Nephron (organoid): ENCODE measurements around the gene FCN2.

Experiments
- H3K27ac Mint-ChIP-seq, 3 experiments: 2 replicates each; pipeline ENCODE4 v1.8.0; 2020; ENCODE audit warnings: mixed read lengths in 3 of 3, mild to moderate bottlenecking in 2 of 3, moderate library complexity in 1 of 3
- H3K27me3 Mint-ChIP-seq: 2 replicates; pipeline ENCODE4 v1.8.0; 2021; ENCODE audit warnings: low read depth, mild to moderate bottlenecking, moderate library complexity, mixed read lengths
- H3K36me3 Mint-ChIP-seq: 2 replicates; pipeline ENCODE4 v1.8.0; 2020; ENCODE audit warnings: low read depth, mixed read lengths
- H3K4me1 Mint-ChIP-seq: 2 replicates; pipeline ENCODE4 v1.8.0; 2020; ENCODE audit warnings: mixed read lengths
- H3K4me3 Mint-ChIP-seq, 3 experiments: 2 replicates each; pipeline ENCODE4 v1.8.0; 2020; ENCODE audit warnings: mild to moderate bottlenecking in 3 of 3, mixed read lengths in 3 of 3, moderate library complexity in 2 of 3
- H3K9me3 Mint-ChIP-seq: 2 replicates; pipeline ENCODE4 v1.8.0; 2020; ENCODE audit warnings: mixed read lengths
- TF ChIP-seq, protein P1 (sequence below), 3 experiments: fragments of 200-600 bp; sonication (generic); IDR thresholded peaks; one replicate each; pipeline ENCODE4 v1.5.0; 2021; ENCODE audit warnings: antibody characterized with exemption in 3 of 3; ENCODE audit not compliant: unreplicated experiment in 3 of 3

Gene FCN2

DNA sequence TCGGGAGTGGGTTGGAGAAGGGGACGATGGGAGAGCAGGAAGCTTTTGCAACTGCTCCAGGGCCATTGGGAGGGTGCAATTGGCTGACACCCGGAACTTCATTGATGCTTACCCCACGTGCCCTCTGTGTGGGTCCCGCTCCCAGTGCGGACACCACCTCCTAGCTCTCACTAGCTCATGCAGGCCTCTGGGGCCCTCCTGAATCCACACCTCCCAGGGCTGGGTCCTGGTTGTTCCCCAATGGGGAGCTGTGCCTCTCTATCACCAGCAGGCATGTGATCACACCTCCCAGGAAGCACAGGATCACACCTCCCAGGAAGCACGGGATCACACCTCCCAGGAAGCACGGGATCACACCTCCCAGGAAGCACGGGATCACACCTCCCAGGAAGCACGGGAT is 32.1 kb upstream of the FCN2 start:
- H3K4me3 Mint-ChIP-seq: no peak overlapping the region
- TF ChIP-seq, protein P1, sequence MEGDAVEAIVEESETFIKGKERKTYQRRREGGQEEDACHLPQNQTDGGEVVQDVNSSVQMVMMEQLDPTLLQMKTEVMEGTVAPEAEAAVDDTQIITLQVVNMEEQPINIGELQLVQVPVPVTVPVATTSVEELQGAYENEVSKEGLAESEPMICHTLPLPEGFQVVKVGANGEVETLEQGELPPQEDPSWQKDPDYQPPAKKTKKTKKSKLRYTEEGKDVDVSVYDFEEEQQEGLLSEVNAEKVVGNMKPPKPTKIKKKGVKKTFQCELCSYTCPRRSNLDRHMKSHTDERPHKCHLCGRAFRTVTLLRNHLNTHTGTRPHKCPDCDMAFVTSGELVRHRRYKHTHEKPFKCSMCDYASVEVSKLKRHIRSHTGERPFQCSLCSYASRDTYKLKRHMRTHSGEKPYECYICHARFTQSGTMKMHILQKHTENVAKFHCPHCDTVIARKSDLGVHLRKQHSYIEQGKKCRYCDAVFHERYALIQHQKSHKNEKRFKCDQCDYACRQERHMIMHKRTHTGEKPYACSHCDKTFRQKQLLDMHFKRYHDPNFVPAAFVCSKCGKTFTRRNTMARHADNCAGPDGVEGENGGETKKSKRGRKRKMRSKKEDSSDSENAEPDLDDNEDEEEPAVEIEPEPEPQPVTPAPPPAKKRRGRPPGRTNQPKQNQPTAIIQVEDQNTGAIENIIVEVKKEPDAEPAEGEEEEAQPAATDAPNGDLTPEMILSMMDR (IDR thresholded peaks at IDR 0.05; ENCODE audit: unreplicated experiment in 3 of 3): no peak
- H3K27ac Mint-ChIP-seq: no peak overlapping the region

DNA sequence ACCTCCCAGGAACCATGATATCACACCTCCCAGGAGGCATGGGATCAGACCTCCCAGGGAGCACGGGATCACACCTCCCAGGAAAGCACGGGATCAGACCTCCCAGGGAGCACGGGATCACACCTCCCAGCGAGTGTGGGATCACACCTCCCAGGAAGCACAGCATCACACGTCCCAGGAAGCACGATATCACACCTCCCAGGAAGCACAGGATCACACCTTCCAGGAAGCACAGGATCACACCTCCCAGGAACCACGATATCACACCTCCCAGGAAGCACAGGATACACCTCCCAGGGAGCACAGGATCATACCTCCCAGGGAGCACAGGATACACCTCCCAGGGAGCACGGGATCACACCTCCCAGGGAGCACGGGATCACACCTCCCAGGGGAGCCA is 30.0 kb upstream of the FCN2 start:
- Mint-ChIP-seq H3K9me3 (no peaks in the 10 kb centered on the region), H3K27ac (no peak overlapping the region), H3K36me3 (no peaks in the 10 kb centered on the region), H3K4me1 (no peaks in the 10 kb centered on the region), H3K27me3 (no peaks in the 10 kb centered on the region), H3K4me3 (no peak overlapping the region)
- TF ChIP-seq, protein P1 (IDR thresholded peaks at IDR 0.05; ENCODE audit: unreplicated experiment in 3 of 3): no peak

More for the DNA sequence above, 32.1 kb upstream of the FCN2 start:
- Mint-ChIP-seq H3K36me3 (peaks cover 10% of the 10 kb centered on the region), H3K9me3 (no peaks in the 10 kb centered on the region), H3K4me1 (no peaks in the 10 kb centered on the region), H3K27me3 (no peaks in the 10 kb centered on the region)

DNA sequence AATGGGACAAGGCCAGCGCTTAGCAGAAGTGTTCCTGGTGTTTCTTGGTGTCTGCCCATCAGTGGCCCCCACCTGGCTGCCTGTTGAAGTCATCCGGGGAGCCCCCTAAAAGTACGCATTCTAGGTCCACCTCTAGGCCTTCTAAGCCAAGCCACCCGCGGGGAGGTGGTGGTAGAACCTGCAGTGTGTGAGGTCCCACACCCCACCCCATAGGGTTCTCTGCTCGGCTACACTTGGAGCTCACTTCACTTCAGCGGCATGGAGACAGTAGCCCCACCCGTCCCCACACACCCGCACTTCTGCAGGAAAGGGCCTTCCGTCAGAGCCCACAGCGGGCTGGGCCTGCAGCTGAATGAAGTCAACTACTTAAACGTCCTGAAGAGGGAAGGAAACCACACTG is 29.6 kb upstream of the FCN2 start:
- TF ChIP-seq, protein P1 (IDR thresholded peaks at IDR 0.05; ENCODE audit: unreplicated experiment in 3 of 3): no peak
- H3K4me1 Mint-ChIP-seq: no peaks in the 10 kb centered on the region
- H3K4me3 Mint-ChIP-seq: no peak overlapping the region
- H3K36me3 Mint-ChIP-seq: no peaks in the 10 kb centered on the region
- no peaks in the 10 kb centered on the region for H3K27me3 Mint-ChIP-seq
- no peak overlapping the region for H3K27ac Mint-ChIP-seq
- H3K9me3 Mint-ChIP-seq: no peaks in the 10 kb centered on the region

DNA sequence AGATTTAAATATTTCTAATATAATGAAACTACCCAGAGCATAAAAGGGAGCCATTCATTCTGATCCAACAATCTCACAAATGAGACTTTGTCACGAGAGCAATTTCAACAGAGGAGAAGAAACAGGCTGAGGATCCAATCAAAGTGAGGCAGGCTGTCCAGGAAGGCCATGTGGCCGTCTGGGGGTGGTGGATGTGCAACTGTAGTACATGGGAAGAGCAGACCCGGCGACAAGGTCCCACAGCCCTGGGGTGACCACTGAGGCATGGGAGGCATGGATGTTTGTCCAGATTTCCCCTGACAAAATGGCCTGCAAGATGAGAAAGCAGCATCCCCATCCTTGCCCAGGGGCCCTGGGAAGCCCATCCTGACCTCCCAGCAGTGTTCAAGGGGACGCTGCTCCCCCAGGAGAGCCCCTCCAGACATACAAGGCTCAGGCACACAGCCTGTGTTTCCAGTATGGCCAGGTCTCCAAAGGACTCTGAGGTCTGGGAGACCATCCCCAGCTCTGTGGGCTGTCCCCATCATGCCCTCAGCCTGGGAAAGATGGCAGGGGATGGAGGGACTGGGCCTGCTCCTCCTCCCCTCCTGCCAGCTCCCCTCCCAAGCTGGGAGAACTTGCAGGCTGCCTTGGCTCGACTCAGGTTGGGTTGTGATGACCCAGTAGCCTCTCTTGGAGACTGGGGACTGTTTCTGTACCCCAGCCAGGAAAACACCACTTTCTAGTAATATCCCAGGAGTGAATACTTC is 27.5 kb upstream of the FCN2 start:
- Mint-ChIP-seq H3K4me3 (no peak overlapping the region), H3K27me3 (peaks cover 12% of the 10 kb centered on the region), H3K36me3 (no peaks in the 10 kb centered on the region), H3K4me1 (no peaks in the 10 kb centered on the region), H3K27ac (no peak overlapping the region), H3K9me3 (peaks cover 6% of the 10 kb centered on the region)
- TF ChIP-seq, protein P1 (IDR thresholded peaks at IDR 0.05; ENCODE audit: unreplicated experiment in 3 of 3): no peak

DNA sequence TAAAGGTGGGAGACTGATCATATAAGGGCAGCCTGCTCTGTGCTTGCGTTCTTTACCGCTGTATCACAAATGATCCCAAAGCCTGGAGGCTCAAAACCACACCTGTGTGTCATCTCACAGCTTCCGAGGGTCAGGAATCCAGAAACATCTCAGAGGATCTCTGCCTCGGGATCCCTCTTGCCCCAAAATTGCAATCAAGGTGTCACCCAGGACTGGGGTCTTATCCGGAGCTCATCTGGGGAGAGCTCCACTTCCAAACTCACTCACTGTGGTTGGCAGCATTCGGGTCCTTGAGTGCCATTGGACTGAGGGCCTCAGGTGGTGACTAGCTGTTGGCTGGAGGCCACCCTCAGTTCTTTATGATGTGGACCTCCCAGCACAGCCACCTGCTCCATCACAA is 26.7 kb upstream of the FCN2 start:
- H3K9me3 Mint-ChIP-seq: peaks cover 9% of the 10 kb centered on the region
- H3K4me3 Mint-ChIP-seq: no peak overlapping the region
- no peaks in the 10 kb centered on the region for H3K36me3 Mint-ChIP-seq
- peaks cover 16% of the 10 kb centered on the region for H3K27me3 Mint-ChIP-seq
- H3K4me1 Mint-ChIP-seq: no peaks in the 10 kb centered on the region
- TF ChIP-seq, protein P1 (IDR thresholded peaks at IDR 0.05; ENCODE audit: unreplicated experiment in 3 of 3): no peak
- no peak overlapping the region for H3K27ac Mint-ChIP-seq

DNA sequence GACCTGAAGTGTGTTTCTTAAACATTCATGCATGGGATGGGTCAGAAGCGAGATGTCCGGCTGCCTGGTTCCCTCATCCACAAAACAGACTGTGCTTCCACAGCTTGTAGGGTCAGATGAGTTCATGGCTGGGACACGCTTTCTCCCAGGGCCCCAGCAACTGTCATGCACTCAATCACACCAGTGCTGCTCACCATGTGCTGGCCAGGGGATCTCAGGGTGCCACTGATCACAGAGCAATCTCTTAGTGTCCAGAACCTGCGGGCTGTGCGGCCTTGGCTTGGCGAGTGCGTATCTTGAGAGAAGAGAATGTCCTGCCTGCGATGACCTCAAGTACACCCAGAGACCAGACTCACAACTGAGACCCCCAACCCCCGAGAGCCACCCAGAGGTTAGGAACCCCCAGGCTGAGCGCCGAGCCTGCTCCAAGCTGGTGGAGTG is 26.0 kb upstream of the FCN2 start:
- Mint-ChIP-seq H3K27ac (no peak overlapping the region), H3K4me3 (no peak overlapping the region), H3K27me3 (peaks cover 16% of the 10 kb centered on the region), H3K9me3 (peaks cover 9% of the 10 kb centered on the region), H3K4me1 (no peaks in the 10 kb centered on the region), H3K36me3 (no peaks in the 10 kb centered on the region)
- TF ChIP-seq, protein P1 (IDR thresholded peaks at IDR 0.05; ENCODE audit: unreplicated experiment in 3 of 3): no peak
